Stimulated activated CD4-positive, alpha-beta T cell treated with anti-CD3 and anti-CD28 coated beads, Interleukin-12 subunit alpha, Interleukin-12 subunit beta, amount 100 ng/mL, for 24 hours (primary cell): Measurements from ENCODE around the gene COPB2.
A peak's percentile ranks its signal among the peaks of the same experiment; 100 is the strongest.
"Not testable (repeated sequence)": the region's sequence is repeated elsewhere in the genome, so short reads cannot be mapped to it uniquely, and the experiment has no call there.

Experiments
- DNase-seq, 2 experiments: peaks; one replicate each; pipeline ENCODE4 v3.0.0-alpha.2; 2020; ENCODE audit warnings: low read depth in 2 of 2

Gene COPB2

GRCh38 chr3:139378587-139379241 is 10.7 kb downstream of the COPB2 start:
- no peak for DNase-seq

DNA sequence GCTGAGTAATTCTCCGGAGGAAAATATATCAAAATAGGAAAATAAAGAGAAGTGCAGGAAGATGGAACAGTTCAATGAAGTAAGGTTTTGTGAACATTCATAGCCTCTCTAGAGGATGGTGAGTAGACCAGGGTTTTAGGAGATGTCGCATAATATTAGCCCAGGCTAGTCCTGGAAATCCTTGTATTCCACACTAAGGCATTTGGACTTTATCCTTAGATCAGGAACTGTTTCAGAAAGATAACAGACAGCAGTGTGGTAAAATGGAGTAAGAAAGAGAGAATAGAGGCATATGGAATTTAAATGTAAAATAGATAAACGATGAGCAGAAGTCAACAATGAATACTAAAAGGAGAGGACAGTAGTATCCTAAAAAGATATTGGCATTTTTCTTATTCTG is 12.1 kb downstream of the COPB2 start:
- DNase-seq, result no peak

- DNase-seq, result no peak
Measured at GRCh38 chr3:139374099-139374498, 15.3 kb downstream of the COPB2 start.

GRCh38 chr3:139364549-139364948 is 24.9 kb downstream of the COPB2 start:
- no peak for DNase-seq

- DNase-seq, result no peak
Measured at GRCh38 chr3:139361276-139361675, 28.2 kb downstream of the COPB2 start.

DNA sequence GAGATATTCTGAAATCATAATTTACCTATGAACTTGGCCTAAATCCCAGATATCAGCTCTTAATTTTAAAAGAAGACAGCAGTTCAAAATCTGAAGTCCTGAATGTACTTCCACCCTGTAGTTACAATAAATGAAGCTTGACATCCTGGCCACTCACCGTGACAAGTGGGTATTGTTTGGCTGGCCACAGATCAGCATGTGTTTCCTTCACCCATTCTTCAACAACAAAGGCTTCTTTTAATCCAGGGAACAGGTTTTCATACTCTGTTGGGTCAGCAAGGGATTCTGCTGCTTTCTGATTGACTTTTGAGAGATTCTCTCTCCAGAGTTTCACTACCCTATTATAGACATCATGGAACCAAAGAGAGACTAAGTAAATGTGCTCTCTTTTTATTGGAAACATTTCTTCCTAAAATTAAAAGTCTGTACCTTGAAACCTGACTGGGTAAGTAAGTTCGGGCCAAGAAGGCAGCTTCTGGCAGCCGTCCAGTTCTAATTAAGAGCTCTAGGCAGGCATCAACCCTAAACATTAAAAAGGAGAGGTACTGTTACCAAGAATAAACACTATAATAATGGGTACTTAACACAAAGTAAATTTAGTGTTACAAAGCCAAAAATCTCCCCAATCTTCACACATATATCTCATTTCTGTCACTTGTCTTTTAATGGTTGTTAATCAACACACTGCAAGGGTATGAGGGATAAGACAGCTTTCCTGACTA is 30.4 kb downstream of the COPB2 start:
- DNase-seq, result no peak

- no peak for DNase-seq
Measured at GRCh38 chr3:139357899-139358298, 31.5 kb downstream of the COPB2 start.

DNA sequence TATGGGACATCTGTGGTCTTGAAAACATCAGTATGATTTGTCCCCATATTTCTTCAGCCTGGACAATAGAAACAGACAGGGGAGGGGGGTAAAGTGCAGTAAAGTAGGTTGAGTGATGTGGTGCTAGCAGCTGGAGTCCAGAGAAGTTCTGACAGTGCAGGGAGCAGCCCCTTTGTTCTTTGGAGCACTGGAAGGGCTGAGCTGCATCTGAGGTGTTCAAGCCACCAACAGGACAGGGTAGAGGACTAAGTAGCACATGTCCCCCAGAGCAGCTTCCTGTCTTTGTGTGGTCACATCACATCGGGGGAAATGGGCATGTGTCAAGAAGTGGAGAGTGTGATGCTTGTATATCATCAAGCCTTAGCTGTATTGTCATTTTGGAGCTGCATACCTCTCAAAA is 33.6 kb downstream of the COPB2 start:
- no peak for DNase-seq

DNA sequence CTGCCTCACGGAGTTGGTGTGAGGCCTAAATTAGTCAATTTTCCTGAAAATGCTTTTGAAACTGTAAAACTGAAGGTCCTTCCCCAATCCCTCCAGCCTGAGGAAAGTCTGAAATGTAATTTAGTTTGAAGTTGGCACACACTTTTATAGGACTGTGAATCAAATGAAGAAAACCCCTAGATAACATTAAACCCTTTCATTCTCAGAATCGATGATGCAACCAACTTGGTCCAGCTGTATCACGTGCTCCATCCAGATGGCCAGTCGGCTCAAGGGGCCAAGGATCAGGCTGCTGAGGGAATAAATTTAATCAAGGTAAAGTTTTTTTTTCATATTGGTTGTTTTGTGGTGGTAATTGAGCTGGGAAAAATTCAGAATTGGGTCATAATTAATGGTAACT is 34.0 kb downstream of the COPB2 start:
- no peak for DNase-seq

DNA sequence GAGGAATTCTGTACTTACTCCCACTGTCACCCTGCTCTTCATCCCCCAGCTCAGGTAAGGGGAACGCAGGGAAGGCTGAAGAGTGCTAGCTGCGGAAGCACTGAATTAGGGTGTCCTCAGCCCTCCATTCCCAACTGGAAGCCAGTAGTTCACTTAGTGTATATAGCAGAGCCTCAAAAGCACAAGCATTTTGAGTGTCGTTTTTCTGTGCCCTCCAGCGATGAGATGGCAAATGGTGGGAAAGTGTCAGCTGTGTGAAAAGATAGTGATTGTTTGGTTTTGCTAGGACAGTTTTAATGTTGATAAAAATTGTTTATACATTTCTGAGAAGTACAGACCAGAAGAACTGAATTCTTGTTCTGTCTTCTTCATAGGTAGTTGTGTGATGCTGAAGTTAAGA is 34.8 kb downstream of the COPB2 start:
- DNase-seq, result no peak

DNA sequence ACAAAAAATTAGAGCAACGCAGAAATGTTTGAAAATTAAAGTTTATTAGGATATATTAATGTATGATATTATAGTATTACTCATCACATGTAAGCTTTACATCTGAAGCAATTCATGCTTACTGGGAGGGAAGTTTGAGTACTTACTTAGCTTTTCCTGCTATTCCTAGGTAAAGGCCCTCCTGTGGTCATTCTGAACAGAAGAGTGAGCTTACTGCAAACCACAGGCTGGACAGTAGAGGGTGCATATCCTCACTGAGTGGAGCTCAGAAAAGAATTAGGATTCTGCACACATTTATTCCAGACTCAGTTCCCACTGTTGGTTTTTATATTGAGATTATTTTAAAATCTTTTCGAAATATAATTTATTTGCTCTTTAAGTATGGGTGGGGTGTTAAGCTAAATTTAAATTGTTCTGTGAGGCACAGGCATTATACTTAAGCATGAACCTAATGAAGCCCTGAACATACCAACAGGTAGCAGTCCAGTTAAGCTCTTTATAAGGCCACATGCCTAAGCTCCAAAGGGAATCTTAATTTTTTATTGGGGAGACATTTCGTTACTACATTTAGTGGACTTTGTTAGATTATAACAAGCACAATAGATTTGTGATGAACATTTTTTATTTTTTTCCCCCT is 35.4 kb downstream of the COPB2 start:
- DNase-seq, result no peak

DNA sequence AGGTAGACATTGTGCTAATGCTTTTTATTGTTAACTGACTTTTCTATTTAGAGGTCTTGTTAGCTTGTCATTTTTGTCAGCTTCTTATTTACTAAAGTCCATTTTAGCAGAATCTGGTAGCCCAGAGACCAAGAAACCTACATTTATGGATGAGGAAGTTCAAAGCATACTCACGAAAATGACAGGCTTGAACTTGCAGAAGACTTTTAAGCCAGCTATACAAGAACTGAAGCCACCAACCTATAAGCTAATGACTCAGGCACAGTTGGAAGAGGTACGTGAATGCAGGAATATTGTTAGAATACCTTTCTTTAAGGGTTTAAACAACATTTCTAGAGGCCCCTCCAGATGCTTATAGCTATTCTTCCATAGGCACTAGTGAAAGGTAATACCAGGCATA is 42.7 kb downstream of the COPB2 start:
- no peak for DNase-seq

DNA sequence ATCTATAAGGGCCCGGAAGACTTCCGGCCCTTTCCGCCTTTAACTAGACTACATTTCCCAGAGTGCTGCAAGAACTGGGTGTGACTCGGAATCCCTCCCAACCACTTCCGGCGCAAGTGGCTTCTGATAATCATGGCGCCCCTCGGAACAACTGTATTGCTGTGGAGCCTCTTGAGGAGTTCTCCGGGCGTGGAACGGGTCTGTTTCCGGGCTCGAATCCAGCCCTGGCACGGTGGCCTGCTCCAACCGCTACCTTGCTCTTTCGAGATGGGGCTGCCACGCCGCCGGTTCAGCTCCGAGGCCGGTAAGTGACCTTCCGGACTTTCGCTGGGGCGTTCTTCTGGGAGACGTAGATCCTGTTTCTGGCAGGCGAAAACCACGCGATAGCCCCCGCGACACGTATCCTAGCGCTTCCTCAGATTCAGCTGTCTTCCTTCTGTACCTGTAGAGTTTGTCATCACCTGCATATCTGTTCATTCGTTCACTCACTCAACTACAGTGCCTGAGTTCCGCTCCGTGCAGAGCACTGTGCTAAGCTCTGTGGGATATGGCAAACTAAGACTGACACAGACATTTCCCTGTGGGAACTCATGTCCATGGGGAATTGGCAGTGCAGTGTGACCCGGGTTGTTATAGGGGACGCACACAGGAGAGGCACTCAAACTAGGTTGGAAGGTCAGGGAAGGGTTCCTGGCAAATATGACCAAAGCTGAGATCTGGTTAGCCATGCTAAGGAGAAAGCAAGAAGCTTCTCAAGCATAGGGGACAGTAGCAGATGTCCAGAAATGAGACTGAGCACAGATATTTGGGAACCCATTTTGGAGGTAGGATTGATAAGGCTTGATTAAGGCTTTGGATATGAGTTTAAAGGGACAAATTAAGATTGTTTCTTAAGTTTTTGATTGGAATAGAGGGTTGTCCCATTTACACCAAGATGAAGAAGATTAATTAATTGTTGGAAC is 45.3 kb downstream of the COPB2 start, which contains the start of gene MRPS22:
Gene MRPS22, plus strand, starts transcription at position 126 of the 962 bp plus-strand sequence. Its CDS starts 7 bp downstream, at position 133.
- DNase-seq, result peak; percentile 66 to 68

DNA sequence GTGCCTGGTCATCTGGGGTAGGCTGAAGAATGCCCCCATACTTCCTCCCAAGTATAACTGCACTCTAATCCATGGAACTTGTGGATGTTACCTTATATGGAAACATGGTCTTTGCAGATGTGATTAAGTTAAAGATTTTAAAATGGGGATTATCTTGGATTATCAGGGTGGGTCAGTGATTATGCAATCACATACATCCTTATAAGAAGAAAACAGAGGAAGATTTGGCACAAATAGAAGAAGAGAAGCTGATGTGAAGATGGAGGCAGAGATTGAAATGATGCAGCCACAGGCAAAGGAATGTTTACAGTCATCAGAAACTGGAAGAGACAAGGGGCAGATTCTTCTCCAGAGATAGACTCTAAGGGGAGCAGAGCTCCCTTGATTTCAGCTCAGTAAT is 47.4 kb downstream of the COPB2 start:
- DNase-seq, result no peak

DNA sequence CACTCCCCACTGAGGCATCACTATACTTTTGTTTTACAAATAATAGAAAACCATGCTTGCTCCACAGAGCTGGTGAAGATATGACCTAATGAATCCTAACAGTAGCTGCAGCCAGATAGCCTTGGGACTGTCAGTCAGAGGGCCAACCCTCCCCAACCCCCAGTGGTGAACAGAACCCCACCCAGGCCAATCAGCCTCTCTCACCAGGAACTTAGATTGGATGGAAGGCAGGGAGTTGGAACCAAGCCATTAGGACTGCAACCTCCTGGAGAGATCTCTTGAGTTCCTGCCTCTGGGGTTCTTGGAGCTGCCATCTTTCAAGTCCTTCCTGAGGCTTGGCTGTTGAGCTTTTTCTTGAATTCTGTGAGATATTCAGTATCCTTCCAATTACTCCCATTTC is 48.7 kb downstream of the COPB2 start:
- DNase-seq, result no peak

- DNase-seq, result peak in 1 of 2 experiments; percentile 19
Measured at GRCh38 chr3:139339219-139339906, 50.1 kb downstream of the COPB2 start.

DNA sequence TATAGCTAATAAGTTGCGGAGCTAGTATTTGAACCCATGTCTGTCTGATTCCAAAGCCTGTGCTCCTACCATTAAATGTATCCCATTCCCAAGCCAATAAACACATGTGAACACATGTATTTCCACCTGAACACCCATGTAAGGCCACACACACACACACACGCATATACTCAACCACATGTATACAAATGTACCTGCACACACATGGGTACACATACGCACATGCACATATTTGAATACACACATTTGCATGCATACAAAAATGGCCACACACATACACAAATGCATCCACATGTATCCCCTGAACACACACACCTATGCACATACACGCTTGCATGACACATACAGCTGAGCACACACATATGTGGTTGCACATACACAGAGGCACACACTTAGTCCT is 51.0 kb downstream of the COPB2 start:
- DNase-seq, result no peak

GRCh38 chr3:139334675-139335074 is 54.8 kb downstream of the COPB2 start:
- DNase-seq, result not testable (repeated sequence)

- no peak for DNase-seq
Measured at GRCh38 chr3:139332092-139332491, 57.4 kb downstream of the COPB2 start.

DNA sequence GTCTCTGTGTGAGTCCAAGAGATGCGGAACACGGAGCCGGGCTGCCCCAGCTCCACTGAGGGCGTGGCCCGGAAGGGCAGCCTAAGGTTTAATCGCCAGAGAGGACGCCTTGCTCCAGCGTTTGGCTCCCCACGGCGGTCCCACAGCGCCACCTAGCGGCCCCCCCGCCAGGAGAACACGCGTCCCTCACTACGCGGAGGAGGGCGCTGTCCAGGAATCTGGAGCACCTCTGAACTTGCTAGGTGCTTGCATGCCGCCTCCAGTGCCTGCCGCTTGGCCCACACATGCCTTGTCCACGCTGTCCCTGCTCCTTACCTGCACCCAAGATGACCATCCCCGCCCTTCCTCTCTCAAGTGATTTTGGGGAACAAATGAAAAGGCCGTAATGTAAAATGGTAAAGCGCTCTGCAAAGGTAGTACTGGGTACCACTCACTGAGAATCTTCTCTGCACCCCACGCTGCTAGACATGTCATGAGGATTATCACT is 60.0 kb downstream of the COPB2 start:
- DNase-seq, result peak; percentile 69 to 88

DNA sequence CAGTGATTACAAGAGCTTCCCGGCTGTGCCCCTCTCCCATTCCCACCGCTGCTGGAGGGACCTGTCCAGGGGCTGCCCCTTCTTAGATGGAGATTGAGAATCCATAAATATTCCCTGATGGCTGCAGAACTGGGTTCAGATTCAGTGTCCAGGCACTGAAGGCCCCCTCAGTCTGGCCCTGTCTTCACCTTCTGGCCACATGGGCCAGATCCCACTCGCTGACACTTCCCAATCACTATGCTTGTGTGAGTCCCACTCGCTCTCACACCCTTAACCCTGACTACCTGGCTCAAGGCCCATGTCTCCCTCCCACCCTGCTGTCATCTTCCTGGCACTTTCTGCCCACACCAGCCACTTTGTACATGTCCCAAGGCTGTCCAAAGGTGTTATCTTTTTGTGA is 61.1 kb downstream of the COPB2 start:
- no peak for DNase-seq
